Thyroid gland (tissue), 4 donors: ENCODE data around the gene CLEC4D. TPM values are rescaled to one million over a fixed set of nuclear protein-coding genes. Genes with fewer than 3 reads are reported as not detected.
"Not testable (repeated sequence)": the region's sequence is repeated elsewhere in the genome, so short reads cannot be mapped to it uniquely, and the experiment has no call there.

Experiments used
- DNase-seq, 2 donors: peaks; one replicate each; pipeline ENCODE4 v3.0.0-alpha.2; 2019
- H3K27ac ChIP-seq, 3 donors: fragments of 200-600 bp; sonication (generic); 1 replicate in 2 of 3; 2 replicates in 1 of 3; pipeline ENCODE4 v1.5.1; 2016 to 2019; ENCODE audit warnings: mild to moderate bottlenecking in 1 of 3, moderate library complexity in 1 of 3
- H3K27me3 ChIP-seq: fragments of 200-600 bp; sonication (generic); one replicate; pipeline ENCODE4 v1.5.1; 2019
- H3K36me3 ChIP-seq, 2 donors: fragments of 200-600 bp; sonication (generic); one replicate each; pipeline ENCODE4 v1.5.1; 2016 to 2019
- H3K4me1 ChIP-seq, 2 donors: fragments of 200-600 bp; sonication (generic); one replicate each; pipeline ENCODE4 v1.5.1; 2017 to 2019
- H3K4me3 ChIP-seq, 3 donors: fragments of 200-600 bp; sonication (generic); replicated peaks in 1 of 3; 1 replicate in 2 of 3; 2 replicates in 1 of 3; pipeline ENCODE4 v1.5.1; 2016; ENCODE audit warnings: mild to moderate bottlenecking in 1 of 3
- H3K9me3 ChIP-seq: fragments of 200-600 bp; sonication (generic); one replicate; pipeline ENCODE4 v1.5.1; 2017
- POLR2A ChIP-seq, 2 donors: fragments of 450-650 bp; IDR thresholded peaks; one replicate each; pipeline ENCODE4 v1.6.1; 2017; ENCODE audit warnings: antibody characterized with exemption in 2 of 2, mild to moderate bottlenecking in 2 of 2, moderate library complexity in 1 of 2
- WGBS, 2 donors: methylation state at CpG; one replicate each; pipeline ENCODE4 v1.1.5; 2017; 5-methylcytosine and 5-hydroxymethylcytosine counted together
- intact Hi-C: fragments of 100-400 bp; cut with DNase I; formaldehyde crosslinking; loops from one replicate; pipeline ENCODE4 v1.15.1; 2023
- total RNA-seq, 4 donors: library from RNA; depleted of rRNA; stranded (reverse); fragments of >200 nt; gene quantifications; one replicate each; pipeline ENCODE4 v1.2.3, GENCODE V29; 2016
- TF ChIP-seq, protein P1 (sequence below), 6 experiments: fragments of 200-600 bp in 3 of 6; fragments of 450-650 bp in 3 of 6; sonication (generic) in 3 of 6; IDR thresholded peaks; one replicate each; pipeline ENCODE4 v1.5.1; 2016 to 2019; ENCODE audit warnings: antibody characterized with exemption in 6 of 6, mild to moderate bottlenecking in 2 of 6, inconsistent platforms in 1 of 6, moderate library complexity in 1 of 6

Gene CLEC4D
- total RNA-seq, 4 donors from 2014 or later, result 0.13 to 0.22 TPM; not detected in 2

DNA sequence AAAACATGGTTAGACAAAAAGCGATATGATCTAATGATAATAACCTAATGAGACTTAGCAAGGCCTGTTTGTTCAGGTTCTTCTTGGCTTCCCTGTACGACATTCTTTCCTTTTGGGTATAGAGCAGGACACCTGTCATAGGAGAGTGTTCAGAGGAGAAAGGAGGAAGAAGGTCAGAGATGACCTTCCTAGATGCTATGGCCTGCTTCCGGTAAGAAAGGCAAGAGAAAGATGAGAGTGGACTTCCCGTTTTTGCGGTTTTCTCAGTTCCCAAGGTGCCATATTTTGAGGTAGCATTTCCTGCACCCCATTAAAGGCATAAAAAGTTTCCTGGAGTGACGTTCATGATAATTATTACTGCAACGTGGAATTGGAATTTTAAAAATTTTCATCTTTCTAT is 18.7 kb downstream of the CLEC4D start:
- Histone ChIP-seq H3K36me3 (no peaks in the 10 kb centered on the region), H3K4me3 (no peak overlapping the region), H3K9me3 (no peaks in the 10 kb centered on the region), H3K27ac (no peak overlapping the region), H3K4me1 (no peaks in the 10 kb centered on the region), H3K27me3 (no peaks in the 10 kb centered on the region)
- intact Hi-C loops, result no loop called here
- TF ChIP-seq, protein P1, sequence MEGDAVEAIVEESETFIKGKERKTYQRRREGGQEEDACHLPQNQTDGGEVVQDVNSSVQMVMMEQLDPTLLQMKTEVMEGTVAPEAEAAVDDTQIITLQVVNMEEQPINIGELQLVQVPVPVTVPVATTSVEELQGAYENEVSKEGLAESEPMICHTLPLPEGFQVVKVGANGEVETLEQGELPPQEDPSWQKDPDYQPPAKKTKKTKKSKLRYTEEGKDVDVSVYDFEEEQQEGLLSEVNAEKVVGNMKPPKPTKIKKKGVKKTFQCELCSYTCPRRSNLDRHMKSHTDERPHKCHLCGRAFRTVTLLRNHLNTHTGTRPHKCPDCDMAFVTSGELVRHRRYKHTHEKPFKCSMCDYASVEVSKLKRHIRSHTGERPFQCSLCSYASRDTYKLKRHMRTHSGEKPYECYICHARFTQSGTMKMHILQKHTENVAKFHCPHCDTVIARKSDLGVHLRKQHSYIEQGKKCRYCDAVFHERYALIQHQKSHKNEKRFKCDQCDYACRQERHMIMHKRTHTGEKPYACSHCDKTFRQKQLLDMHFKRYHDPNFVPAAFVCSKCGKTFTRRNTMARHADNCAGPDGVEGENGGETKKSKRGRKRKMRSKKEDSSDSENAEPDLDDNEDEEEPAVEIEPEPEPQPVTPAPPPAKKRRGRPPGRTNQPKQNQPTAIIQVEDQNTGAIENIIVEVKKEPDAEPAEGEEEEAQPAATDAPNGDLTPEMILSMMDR (IDR thresholded peaks at IDR 0.05), result no peak
- no peak for TF ChIP-seq POLR2A (IDR thresholded peaks at IDR 0.05)
- no peak for DNase-seq
- WGBS, 2 donors, result 78 to 82% methylated on average over 7 of the region's 7 CpGs

DNA sequence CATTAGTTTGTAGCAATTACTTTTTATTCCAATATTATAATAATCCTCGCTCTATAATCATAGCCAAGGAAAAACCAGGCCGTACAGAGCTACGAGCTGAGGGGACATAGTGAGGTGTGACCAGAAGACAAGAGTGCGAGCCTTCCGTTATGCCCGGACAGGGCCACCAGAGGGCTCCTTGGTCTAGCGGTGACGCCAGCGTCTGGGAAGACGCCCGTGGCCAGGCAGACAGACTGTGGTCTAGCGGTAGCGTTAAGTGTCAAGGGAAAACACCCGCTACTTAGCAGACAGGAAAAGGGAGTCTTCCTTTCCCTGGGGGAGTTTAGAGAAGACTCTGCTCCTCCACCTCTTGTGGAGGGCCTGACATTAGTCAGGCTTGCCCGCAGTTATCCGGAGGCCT is 24.5 kb downstream of the CLEC4D start:
- H3K4me1 ChIP-seq, H3K36me3 ChIP-seq, H3K27me3 ChIP-seq, H3K9me3 ChIP-seq, H3K27ac ChIP-seq, intact Hi-C loops, DNase-seq, H3K4me3 ChIP-seq: not testable (repeated sequence)
- WGBS, 2 donors, result 90 to 95% methylated on average over 14 to 16 of the region's 16 CpGs

DNA sequence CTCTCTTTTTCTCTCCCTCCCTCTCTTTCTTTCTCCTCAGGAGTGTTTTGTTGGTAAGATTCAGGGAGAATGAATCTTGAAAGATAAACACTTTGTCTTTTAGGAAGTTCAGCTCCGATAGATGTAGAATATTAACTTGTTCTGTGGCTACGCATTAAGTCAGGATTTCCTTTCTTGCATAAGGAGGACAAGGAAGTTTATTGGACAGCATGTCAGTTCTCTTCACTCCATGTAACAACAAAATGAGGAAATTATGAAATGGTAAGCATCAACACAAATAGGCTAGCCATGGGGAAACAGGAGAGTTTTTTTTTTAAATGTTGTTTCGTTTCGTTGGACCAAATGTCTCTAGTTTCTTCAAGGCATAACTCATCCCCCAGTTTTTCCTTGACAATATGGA is 27.5 kb downstream of the CLEC4D start, which contains the start of gene CLEC4E:
Gene CLEC4E (minus strand): TSS at position 75 of the 400 bp plus-strand sequence. CDS start 108 bp downstream, outside the sequence.
- H3K4me1 ChIP-seq, H3K27me3 ChIP-seq, DNase-seq, H3K9me3 ChIP-seq, H3K36me3 ChIP-seq, H3K4me3 ChIP-seq: not testable (repeated sequence)
- WGBS, 2 donors, result 70 to 79% methylated on average over 4 of the region's 4 CpGs
- H3K27ac ChIP-seq, result peak within 1 kb of the TSS in 1 of 3 donors; percentile 17
- intact Hi-C loops, result loop anchor here (10.0 kb wide), 1 partner anchor 354 kb away; no protein-coding TSS in a partner anchor

DNA sequence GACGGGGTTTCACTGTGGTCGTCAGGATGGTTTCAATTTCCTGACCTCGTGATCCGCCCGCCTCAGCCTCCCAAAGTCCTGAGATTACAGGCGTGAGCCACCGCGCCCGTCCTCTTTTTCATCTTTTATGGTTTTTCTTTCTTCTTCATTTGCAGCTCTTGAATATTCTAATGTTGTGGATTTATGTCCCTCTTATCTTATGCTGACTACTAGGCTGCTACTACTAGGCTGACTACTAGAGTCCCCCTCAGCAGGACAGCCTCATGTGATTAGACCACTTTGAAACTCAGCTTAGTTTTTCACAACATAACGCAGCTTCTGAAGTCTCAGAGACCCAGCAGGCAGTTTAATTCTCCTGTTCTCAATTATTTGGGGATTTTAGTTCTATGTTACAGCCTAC is 28.3 kb downstream of the CLEC4D start:
- Histone ChIP-seq H3K27ac (no peak overlapping the region), H3K9me3 (no peaks in the 10 kb centered on the region), H3K4me3 (no peak overlapping the region), H3K36me3 (no peaks in the 10 kb centered on the region), H3K27me3 (no peaks in the 10 kb centered on the region), H3K4me1 (no peaks in the 10 kb centered on the region)
- TF ChIP-seq, protein P1 (IDR thresholded peaks at IDR 0.05), result no peak
- TF ChIP-seq POLR2A (IDR thresholded peaks at IDR 0.05), result no peak
- intact Hi-C loops, result loop anchor here (10.0 kb wide), 1 partner anchor 353 kb away; no protein-coding TSS in a partner anchor
- WGBS, 2 donors, result 85 to 91% methylated on average over 10 of the region's 10 CpGs
- no peak for DNase-seq

DNA sequence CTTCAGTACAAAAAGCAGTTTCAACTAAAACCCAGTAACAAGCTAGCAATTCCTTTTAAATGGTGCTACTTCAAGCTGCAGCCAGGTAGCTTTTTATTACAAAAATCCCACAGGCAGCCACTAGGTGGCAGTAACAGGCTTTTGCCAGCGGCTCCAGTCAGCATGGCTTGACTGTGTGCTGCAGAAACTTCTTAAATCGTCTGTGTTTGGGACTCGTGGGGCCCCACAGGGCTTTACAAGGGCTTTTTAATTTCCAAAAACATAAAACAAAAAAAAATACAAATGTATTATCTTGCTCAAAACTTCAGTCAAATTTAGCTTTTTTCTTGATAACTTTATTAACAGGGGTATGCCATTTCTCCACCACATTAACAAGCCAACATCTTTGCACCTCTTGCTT is 31.0 kb downstream of the CLEC4D start:
- Histone ChIP-seq H3K36me3 (no peaks in the 10 kb centered on the region), H3K27ac (no peak overlapping the region), H3K9me3 (no peaks in the 10 kb centered on the region), H3K27me3 (no peaks in the 10 kb centered on the region), H3K4me3 (no peak overlapping the region), H3K4me1 (no peaks in the 10 kb centered on the region)
- peak; percentile 55 to 65 for DNase-seq
- intact Hi-C loops, result loop anchor here (10.0 kb wide), 1 partner anchor 351 kb away; no protein-coding TSS in a partner anchor
- TF ChIP-seq POLR2A (IDR thresholded peaks at IDR 0.05), result no peak
- TF ChIP-seq, protein P1 (IDR thresholded peaks at IDR 0.05), result peak; percentile 62 to 98 (median 84)
- WGBS, 2 donors, result 2 to 3% methylated on average over 3 of the region's 3 CpGs

DNA sequence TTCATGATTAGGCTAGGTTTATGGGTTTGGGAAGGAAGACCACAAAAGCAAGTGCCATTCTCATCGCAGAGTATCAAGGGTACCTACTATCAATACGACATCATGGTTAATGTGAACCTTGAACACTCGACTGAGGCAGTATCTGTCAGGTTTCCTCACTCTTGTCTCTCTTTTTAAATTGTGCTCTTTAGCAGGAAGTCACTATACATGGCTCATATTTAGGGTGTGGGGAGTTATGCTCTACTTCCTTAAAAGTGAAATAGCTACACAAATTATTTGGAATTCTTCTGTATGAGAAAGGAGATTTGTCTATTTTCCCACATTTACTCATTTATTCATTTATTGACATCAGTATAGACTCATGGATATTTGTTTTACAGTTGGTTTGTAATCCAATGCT is 33.3 kb downstream of the CLEC4D start:
- TF ChIP-seq, protein P1 (IDR thresholded peaks at IDR 0.05), result no peak
- TF ChIP-seq POLR2A (IDR thresholded peaks at IDR 0.05), result no peak
- 80 to 91% methylated on average over 3 of the region's 3 CpGs for WGBS, 2 donors
- Histone ChIP-seq H3K27ac (no peak overlapping the region), H3K4me3 (no peak overlapping the region), H3K36me3 (no peaks in the 10 kb centered on the region), H3K9me3 (no peaks in the 10 kb centered on the region), H3K27me3 (no peaks in the 10 kb centered on the region), H3K4me1 (no peaks in the 10 kb centered on the region)
- intact Hi-C loops, result loop anchor here (10.0 kb wide), 1 partner anchor 348 kb away; no protein-coding TSS in a partner anchor
- DNase-seq, result no peak
